GM21390 (cell line): Measurements from ENCODE around the gene PYM1.
"Not testable (repeated sequence)": the region's sequence is repeated elsewhere in the genome, so short reads cannot be mapped to it uniquely, and the experiment has no call there.

ENCODE experiments used
- ATAC-seq: cut with Tn5 transposase; IDR thresholded peaks from one replicate; pipeline ENCODE4 v1.9.1; 2021; ENCODE audit not compliant: unreplicated experiment

PYM1 gene

DNA sequence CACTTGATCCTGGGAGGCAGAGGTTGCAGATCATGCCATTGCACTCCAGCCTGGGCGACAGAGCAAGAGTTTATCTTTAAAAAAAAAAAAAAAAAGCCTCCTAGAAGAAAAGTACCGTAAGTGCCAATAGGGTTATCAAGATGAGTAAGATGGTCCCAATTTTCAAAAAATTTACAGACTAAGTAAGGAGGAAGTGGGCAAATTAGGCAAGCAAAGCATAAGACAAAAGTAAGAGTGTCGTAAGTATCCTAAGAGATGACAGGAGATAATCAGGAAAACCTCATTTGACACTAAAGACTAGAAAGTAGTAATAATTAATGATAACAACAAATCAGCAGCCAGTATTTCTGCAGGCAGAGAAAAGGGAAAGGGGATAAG, 12.2 kb downstream of the PYM1 start:
- ATAC-seq: no peak

DNA sequence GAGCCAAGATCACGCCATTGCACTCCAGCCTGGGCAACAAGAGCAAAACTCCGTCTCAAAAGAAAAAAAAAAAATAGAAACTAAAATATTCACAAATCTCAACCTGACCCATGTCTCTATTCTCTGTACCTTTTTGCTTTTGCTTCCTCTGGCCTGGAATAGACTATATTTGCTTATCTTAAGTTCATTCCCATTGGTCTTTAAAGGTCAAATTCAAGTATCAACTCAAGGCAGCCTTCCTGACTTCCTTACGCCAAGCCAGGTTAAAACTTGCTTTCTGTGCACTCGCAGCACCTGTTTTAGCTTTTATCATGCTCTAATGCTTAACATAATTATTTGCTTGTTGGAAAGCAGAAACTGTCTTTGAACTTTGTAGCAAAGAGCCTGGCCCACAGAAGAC, 14.8 kb downstream of the PYM1 start:
- no peak for ATAC-seq

DNA sequence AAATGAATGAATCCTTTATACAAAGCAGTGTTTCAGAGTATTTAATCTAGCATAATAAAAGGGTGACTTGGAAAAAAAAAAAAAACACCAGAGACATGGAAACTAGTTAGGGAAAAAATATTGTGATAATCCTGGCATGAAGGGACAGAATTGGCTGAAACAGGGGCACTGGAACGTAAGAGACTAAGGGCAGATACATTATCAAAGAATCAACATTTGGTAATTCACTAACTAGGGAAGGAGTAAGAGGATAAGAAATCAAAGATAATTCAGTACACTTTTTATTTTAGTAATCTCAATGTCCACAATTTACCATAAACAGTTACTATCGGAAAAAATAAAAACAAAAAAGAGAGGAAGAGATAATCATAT, 18.2 kb downstream of the PYM1 start:
- no peak for ATAC-seq

DNA sequence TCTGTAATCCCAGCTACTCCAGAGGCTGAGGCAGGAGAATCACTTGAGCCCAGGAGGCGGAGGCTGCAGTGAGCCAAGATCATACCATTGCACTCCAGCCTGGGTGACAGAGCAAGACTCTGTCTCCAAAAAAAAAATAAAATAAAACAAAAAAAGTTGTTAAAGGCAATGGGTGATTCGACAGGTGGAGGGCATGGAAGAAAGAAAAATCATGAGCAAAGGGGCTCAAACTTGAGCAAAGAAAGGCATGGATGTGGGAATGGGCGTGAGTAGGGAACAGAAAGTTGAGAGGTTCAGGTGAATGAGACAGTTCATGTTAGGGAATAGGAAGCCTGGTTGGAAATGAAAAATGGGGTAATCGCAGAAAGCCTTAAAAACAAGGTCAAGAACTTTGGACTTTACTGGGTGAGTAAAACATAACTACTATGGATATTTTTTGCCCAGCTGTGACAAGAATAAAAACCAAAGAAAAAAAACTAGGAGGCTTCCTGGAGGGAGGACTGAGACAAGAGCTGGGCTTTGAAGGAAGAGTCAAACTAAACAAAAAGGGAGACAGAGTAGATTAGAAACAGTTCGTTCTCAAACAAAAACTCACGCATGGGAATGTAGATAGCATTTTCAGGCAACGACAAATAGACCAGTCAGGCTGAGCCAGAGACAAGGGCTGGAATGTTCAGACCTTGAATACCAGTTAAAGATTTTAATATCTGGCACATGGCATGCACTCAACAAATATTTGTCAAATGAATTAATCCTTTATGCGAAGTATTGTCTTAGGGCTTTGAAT, 18.8 kb downstream of the PYM1 start:
- no peak for ATAC-seq

DNA sequence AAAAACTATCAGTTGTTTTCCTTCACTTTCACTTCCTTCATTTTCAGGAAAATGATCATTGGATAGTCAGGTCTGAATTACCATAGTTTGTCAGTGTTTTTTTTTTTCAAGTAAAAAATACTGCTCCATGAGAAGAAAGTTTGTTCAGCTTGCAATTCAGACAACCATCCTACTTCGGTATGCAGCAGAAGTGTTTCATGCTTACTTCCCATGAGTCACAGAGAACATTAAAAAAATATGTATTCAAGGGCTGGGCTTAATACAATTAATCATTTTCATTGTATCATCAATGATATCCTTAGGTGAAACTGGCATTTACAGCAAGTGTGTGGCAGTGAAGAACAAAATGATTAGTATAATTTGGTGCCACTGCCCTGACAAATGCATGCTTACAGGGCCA, 21.6 kb downstream of the PYM1 start:
- ATAC-seq: no peak

DNA sequence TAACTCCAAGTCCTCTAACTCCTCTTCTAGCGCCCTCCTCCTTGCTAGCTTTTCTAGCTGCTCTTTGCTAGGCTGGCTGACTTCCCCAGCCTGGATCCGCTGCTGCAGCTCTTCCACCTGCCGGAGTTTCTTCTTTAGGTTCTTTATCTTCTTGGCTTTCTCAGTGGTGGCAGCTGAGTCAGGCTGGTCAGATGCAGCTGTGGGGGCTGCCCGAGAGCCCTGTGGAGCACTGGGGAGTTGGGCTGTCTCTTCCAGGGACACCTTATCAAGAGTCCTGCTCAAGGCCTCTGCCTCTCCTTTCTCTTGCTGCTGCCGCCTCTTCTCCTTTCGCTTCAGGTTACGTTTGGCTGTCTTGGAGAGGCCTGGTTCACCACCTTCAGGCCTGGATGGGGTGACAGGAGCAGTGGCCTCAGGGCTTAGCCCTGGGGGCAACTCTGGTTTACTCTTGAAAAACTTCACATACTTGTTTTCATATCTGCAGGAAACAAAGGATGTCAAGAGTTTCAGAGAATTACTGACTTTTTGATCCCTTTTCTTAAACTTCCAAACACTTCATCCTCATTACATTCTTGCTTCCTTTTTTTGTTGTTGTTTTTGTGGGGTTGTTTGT, 25.7 kb downstream of the PYM1 start:
- no peak for ATAC-seq

DNA sequence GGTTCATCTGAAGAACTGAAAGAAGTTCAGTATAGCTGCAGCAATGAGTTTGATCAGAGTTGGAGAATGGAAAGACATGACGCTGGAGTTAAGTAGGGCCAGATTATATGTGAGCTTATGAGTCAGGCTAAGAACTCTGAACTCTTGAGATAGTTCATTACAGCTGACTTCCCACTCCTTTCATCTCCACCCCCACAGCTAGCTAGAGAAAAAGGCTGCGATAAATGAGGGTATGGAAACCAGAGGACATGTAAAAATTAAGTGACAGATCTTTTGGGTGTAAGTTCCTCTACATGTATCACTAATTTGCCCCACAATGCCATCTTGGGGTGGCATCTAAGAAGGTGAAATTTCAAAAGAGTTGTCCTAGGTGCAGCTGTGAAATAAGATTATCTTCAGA, 28.6 kb downstream of the PYM1 start:
- ATAC-seq: no peak

DNA sequence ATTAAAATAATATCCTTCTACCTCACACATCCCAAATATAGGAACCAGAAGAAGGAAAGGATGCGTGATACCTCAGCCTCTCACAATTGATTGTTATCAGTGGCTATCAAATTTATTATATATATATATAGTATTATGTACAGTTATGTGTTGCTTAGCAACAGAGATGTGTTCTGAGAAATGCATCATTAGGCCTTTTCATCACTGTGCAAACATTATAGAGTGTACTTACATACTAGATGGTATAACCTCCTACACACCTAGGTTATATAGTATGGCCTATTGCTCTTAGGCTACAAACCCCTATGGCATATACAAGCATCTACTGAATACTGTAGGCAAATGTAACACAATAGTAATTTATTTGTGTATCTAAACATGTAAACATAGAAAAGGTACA, 34.0 kb downstream of the PYM1 start:
- ATAC-seq: no peak

DNA sequence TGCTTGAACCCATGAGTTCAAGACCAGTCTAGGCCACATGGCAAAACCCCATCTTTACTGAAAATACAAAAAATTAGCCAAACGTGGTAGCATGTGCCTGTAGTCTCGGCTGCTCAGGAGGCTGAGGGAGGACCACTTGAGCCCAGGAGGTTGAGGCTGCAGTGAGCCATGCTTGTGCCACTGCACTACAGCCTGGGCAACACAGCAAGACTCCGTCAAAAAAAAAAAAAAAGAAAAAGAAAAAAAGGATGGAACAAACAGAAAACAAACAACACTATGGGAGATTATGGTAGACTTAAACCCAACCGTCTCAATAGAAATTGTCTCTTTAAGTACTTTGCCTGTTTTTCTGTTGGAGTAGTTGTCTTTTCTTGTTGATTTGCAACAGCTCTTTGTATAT, 36.4 kb downstream of the PYM1 start:
- no peak for ATAC-seq

DNA sequence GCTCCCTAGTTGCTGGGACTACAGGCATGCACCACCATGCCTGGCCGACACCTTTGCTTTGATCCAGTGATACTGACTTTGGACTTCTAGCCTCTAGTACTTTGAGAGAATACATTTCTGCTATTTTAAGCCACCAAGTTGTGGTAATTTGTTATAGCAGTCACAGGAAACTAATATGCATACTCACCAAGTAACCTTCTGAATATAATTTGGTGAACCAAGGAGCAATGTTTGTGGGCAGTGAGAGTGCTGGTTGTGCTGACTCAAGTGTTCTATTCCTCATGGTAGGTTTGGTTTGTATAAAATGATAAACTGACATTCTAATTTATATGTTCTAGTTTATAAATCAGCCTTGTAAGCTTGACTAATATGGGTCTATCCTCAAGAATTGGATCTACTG, 42.6 kb downstream of the PYM1 start:
- ATAC-seq: no peak

DNA sequence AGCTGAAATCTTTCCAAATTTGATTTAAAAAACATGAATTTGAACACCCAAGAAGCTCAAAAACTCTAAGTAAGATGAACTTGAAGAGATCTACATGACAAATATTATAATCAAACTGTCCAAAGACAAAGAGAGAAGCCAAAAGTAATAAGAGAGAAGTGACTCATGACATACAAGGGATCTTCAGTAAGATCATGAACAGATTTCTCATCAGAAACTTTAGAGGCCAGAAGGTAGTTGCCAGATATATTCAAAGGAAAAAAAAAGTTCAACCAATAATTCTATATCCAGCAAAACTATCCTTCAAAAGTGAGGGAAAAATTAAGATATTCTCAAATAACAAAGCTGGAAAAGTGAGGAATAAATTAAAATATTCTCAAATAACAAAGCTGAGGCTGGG, 49.9 kb downstream of the PYM1 start:
- ATAC-seq: no peak

DNA sequence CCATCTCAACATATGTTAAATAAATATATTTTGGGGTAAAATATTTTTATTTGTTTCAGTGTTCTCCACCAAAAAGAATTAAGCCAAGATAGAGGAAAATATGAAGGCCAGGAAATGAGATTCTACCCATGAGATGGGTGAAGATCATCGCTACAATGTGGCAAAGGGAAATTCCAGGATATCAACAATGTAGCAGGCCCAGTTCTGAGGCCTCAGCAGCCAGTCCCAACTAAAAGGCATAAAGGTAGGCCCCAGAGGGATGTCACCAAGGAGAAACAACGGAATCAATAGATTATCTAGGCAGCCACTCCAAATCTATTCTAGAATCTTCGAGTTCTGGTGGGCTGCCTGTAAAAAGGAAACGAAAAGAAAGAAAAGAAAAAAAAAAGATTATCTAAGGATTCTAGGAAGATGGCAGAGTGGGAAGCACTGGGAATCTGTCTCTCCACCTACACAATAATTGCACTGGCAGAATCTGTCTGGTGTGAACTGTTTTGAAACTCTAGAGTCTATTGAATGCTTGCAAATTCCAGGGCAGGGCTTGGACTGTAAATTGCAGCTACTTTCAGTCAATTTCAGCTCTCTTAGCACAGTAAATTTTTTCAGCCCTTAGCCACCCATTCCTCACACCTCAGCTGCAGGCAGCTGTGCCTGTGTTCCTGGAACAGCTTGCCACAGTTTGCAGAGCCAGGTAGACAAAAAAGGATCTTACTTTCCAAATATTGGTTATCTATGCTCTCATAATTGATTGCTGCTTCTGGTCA, 51.8 kb downstream of the PYM1 start:
- no peak for ATAC-seq

DNA sequence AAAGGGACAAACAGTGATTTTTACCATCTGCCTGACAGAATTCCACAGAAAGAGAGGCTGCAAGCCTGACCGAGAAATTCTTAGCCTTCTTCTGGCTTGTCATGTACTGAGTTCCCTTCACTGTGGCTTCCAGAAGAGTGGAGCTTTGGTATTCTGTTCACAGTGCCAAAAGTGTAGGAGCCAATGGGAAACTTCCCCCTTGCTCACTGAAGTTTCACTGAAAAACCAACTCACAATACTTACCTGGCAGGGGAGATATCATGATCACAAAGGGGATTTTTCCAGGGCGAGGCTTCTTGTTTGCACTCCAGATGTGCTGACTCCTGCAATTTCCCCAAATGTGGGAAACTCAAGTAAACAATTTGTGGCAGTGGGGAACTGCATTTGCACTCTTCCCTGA, 53.3 kb downstream of the PYM1 start:
- ATAC-seq: no peak

DNA sequence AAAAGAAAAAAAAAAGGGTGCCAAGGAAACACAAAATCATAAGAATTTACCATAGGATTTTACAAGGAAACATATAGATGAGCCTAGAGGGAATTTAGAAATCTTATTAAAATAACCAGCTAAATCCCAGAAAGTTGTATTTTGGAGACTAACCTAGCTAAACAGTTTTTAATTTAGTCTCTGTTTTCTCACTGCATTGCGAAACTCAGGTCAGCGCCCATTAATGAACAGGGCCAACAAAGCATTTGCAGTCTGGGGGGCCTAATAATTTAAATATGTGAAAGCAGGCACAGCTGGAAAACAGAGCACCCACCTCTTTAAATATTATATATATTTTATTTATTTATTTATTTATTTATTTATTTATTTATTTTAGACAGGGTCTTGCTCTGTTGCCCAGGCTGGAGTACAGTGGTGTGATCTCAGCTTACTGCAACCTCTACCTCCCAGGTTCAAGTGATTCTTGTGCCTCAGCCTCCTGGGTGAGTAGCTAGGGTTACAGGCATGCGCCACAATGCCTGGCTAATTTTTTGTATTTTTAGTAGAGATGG, 61.2 kb downstream of the PYM1 start:
- ATAC-seq: not testable (repeated sequence)

DNA sequence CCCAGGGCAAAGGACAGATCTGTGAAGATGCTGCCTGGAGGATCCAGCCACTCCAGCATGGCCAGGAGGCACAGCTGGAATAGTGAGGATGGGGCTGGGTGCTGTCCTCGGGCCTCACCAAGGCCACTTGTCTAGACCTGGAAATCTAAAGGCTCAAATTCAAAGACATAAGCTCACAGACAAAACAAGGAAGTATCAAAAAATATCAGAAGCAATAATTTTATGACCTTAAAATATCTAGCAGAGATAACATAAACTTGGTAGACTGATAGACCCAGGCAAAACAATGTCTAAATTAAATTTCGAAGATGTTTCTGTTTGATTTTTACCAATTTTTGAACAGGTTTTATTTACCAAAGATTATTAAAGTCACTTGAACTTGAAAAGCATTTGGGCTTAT, 62.4 kb downstream of the PYM1 start:
- no peak for ATAC-seq

DNA sequence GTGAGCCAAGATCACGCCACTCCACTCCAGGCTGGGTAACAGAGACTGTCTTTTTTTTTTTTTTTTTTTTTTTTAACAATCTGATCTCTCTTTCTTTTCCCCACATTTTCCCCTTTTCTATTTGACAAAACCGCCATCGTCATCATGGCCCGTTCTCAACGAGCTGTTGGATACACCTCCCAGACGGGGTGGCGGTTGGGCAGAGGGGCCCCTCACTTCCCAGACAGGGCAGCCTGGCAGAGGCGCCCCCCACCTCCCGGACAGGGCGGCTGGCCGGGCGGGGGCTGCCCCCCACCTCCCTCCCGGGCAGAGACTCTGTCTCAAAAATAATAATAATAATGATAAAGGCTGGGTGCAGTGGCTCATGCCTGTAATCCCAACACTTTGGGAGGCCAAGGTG, 64.8 kb downstream of the PYM1 start:
- ATAC-seq: not testable (repeated sequence)

DNA sequence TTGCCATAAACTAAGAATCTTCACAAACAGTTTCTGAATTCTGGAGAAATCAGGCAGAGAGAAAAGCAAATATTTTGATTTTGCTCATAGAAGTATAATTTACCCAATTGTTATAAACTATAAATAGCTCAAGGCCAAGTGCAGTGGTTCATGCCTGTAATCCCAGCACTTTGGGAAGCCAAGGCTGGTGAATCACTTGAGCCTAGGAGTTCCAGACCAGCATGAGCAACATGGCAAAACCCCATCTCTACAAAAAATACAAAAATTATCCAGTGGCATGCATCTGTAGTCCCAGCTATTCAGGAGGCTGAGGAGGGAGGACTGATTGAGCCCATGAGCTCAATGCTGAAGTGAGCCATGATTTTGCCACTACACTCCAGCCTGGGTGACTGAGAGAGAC, 65.4 kb downstream of the PYM1 start:
- no peak for ATAC-seq

DNA sequence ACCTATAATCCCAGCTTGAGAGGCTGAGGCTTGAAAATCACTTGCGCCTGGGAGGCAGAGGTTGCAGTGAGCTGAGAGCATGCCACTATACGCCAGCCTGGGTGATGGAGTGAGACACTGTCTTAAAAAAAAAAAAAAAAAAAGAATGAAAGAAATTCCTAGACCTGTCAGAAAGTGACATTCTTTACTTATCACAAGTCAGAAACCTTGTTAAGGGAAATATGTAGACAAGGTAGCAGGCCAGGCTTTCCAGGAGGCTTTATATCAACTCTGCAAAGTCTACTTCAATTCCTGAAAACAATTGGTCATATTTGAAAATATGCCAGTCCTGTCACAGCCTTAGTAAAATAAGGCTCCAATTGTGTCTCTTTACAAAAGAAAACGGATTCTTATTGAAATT, 65.8 kb downstream of the PYM1 start:
- ATAC-seq: no peak

DNA sequence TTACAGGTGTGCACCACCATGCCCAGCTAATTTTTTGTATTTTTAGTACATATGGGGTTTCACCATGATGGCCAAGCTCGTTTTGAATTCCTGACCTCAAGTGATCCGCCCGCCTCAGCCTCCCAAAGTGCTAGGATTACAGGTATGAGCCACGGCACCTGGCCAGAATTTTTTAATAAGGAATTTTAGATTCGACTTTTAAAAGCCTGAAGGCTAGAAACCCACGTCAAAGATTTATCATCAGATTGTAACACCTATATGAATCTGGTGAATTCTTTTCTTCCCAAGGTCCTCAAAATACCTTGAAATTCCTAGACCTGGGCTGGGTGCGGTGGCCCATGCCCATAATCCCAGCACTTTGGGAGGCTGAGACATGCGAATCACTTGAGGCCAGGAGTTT, 66.3 kb downstream of the PYM1 start:
- no peak for ATAC-seq

DNA sequence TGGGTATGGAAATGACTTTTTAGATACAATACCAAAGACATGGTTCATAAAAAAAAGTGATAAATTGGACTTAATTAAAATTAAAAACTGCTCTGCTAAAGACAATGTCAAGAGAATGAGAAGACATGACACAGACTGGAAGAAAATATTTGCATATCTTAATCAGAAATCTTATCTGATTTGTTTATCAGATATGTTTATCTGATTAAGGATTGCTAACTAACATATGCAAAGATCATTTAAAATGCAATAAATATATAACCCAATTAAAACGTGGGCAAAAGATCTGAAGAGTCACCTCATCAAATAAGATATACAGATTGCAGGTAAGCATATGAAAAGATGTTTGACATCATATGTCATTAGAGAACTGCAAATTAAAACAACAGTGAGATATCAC, 75.0 kb downstream of the PYM1 start:
- no peak for ATAC-seq
